Activated T-cell treated with anti-CD3 and anti-CD28 coated beads, Interleukin-2, amount 50 U/mL, for 1 hour (primary cell): ENCODE data around the gene ETFDH.

Experiments
- DNase-seq: peaks from one replicate; pipeline ENCODE4 v3.0.0-alpha.2; 2020

ETFDH gene

GRCh38 chr4:158756588-158756987, 84.5 kb downstream of the ETFDH start:
- no peak for DNase-seq

GRCh38 chr4:158758142-158758541, 86.0 kb downstream of the ETFDH start:
- DNase-seq: no peak

- DNase-seq: no peak
These were observed 86.6 kb downstream of the ETFDH start for GRCh38 chr4:158758703-158759102.
